HG02642 (cell line): ENCODE measurements around the gene ARHGAP25.
A peak's percentile ranks its signal among the peaks of the same experiment; 100 is the strongest.

ENCODE experiments used
- ATAC-seq: cut with Tn5 transposase; IDR thresholded peaks from one replicate; pipeline ENCODE4 v1.9.1; 2021; ENCODE audit warnings: mild to moderate bottlenecking; ENCODE audit not compliant: unreplicated experiment, poor library complexity

The ARHGAP25 gene

DNA sequence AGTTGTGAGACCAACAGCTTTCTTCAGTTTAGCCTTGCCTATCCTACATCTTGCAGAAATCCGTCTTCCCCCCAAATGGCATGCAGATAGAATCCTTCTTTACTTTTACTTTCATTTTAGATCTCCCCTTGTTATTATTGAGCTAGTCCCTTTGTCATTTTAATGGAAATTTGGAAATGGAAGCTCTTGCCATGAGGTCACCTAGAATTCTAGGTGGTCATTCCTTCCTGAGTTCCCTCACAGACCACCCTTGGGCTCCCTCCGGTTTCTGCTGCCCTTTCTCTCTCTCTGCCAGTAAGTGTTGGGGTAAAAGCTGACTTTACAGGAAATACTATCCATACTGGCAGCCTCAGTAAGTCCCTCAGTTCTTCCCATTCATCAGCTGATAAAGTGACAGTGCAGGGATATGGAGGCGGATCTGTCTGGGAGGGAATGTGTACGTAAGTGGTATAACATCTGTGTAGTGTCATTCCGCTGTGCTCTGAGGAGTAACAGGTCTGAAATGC is 30.2 kb downstream of the ARHGAP25 start:
- ATAC-seq, result no peak

DNA sequence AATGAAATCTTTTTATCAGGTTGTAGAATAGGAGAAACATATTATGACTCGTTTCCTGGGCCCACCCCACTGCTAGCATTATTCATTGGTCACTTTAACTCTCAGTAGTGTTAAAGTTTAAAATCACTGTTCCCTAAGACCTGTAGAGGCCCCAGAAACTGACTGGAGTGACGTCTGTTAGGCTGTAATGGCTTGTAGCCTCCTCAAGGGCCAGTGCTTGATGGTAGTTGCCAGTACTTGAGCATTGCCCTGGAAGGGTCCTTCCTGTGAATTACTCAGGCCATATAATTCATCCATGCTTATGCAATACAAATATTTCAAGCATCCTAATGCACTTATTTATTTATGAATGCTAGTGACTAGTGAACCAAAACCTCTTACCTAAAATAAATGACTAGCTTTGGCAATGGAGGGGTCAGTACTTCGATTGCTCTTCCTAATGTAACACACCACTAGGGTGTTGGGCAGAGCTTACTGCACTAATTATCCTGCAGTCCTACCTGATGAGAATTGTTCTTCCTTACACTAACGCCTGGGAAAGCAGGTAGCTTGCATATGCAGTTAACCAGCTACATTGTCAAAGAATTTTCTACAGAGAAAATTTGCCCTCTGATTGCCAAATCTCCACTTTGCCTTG is 31.2 kb downstream of the ARHGAP25 start:
- ATAC-seq, result peak; percentile 10

DNA sequence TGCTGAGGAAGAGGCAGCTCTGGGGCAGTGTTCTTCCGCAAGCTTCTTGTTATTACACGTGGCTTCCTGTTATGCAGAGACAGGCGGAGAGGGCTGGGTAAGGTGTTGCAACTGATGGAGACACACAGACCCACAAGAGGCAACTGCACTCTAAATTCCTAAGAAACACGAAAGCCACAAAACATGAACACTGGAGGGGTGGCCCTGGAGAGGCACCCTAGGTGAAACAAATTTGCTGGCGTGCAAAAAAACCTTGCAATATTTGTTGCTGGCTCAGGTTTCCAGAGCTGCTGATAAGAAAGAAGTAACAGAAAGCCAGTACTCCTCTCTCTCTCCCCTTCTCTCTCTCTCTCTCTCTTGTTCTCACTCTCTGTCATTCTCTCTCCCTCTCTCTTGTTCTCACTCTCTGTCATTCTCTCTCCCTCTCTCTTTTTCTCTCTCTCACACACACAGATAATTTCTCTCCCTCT is 31.8 kb downstream of the ARHGAP25 start:
- peak; percentile 40 for ATAC-seq

DNA sequence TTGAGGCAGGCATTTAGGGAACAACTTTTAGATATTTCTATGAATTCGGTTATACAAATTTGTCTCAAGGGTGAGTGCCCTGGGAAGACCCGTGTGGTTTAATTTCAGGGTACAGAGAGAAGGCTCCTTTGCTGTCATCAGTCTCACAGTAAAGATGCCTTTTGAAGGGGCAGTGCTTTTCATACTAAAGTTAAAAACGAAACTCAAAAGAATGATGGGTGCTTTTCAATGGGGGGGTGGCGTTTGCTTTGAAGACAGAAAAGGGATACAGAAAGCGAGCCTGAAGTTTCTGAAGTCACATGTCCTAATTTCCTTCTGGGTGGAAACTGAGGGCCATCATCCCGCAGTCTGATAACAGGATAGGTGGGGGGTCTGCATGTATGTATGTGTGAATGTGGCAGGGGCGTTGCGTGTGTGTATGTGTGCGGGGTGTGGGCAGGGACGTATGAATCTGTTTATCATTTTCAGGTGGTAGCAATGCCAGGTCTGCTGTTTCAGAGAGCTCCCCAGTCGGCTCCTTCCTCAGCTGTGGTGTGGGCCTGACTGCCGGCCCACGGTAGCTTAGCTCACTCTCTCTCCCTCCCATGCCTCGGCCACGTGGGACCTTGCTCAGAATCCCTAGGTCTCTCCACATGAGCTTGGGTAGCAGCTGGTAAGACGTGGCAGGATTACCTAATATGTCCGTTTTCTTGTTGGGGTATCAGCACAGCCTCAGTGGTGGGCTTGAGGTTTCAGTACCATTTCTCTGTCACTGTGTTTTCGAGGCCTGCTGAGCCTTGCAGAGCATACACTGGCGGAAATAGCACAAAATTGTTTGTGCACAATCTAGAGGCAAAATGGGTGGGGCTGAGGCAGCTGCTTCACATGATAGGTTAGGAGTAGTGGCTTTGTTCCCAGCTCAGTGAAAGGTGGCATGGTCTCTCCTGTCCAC is 32.7 kb downstream of the ARHGAP25 start:
- ATAC-seq, result peak; percentile 40

DNA sequence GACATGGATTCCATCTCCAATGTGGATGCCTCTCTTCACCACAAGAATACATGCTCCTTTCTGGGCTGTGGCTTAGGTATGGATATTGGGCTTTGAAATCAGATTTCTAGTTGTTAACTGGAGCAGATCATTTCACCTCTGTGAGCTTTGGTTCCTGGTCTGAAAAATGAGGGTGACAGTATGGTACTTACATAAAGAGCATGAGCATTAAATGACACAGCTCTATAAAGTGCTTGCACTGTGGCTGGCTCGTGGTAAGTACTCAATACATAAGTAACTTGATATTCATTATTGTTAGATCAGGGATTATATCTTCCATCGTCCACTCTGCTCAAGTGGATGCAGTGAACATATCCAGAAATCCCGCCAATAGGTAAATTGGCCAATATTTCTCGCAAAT is 33.4 kb downstream of the ARHGAP25 start:
- ATAC-seq, result no peak

DNA sequence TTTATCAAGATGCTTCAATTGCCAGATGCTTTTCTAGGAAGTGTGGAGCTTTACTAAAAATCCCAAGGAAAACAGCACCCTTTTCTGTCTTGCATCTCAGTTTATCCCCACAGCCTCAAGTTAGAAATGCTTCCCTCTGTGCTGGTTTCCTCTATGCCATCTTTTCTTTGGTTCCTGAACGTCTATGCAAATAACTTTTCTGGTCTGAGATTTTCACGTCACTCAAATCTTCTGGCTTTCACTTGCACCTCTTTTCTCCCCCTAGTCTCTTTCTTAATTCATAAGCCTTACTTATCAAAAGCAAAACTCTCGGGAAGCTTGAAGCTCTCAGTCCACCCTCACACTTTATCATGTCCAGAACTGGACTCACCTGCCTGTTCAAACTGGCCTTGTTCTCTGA is 33.9 kb downstream of the ARHGAP25 start:
- ATAC-seq, result no peak

DNA sequence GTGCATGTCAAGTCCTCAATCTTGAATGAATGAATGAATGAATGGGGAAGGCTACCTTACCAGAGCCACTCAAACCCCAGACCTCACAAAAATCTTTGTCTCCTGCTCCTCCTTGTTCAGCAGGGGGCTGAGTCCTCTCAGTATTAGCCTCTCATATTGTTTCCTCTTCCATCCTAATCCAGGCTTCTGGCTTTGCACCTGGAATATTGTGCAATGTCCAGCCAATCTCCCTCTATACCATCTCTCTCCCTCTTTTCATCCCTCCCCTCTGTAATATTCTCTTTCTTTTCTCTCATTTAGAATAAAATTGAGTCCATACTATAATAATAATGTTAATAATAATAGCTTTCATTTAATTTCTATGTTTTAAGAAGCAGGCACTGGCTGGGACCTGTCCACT is 34.3 kb downstream of the ARHGAP25 start:
- no peak for ATAC-seq

DNA sequence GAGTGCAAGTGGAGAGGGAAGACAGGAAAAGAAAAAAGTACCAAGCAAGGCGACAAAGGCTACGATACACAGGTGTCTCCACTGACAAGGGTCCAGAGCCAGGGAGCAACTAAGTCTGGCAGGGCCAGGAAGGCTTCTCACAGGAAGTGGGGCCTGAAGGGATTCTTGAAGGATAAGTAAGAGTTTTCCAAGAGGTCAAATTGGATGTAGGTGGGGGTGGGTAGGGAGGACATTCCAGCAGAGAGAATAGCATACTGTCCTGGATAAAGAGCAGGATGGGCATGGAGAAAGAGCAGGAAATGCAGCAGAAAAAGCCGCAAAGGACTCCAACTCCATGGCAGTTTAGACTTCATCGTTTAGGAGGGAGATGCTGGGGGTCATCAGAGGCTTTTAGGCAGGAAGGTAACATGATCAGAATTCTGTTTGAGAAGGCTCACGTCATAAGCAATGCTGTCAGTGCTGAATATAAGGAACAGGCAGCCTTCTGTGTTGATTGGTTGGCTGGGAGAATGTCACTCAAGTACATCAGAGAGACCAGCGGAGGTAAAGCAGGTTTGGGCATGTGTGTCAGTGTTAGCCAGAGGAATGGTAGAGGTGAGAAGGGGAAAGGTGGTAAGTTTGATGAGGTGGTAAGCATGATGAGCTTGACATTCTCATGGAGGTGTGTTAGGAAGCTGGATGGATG is 35.1 kb downstream of the ARHGAP25 start:
- ATAC-seq, result no peak

DNA sequence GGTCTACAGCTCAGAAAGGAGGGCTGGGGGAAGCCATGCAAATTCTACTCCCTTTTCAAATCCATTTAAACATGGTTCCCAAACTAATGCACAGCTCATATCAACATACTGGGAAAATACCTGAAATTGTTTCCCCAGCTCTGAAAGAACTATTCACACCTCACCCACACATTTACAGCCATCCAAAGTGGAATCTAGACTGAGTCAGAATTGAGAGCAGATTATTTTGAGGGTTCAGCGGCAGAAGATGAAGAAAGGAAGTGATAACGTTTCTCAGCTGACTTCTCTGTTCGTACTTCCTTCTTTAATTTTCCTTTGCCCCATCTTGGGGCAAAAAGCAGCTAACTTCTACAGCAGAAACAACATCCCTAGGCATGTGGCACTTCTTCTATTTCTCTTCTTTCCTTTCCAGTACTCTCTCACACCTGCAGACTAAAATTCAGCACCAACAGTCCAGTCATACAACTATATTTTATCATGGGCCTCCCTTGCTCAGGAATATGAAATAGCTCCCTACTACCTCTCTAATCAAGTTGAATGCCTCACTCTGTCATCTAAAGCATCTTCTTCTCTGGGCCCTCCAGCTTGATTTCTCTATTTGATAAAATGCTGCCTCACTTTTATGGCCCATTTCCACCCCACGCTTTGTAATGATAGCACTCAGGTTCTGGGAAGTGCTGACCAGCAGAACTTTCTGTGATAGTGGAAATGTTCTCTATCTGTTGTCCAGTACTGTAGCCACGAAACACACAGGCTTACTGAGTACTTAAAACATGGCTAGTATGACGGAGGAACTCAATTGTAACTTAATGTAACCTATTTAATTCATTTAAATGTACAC is 35.9 kb downstream of the ARHGAP25 start:
- ATAC-seq, result no peak

DNA sequence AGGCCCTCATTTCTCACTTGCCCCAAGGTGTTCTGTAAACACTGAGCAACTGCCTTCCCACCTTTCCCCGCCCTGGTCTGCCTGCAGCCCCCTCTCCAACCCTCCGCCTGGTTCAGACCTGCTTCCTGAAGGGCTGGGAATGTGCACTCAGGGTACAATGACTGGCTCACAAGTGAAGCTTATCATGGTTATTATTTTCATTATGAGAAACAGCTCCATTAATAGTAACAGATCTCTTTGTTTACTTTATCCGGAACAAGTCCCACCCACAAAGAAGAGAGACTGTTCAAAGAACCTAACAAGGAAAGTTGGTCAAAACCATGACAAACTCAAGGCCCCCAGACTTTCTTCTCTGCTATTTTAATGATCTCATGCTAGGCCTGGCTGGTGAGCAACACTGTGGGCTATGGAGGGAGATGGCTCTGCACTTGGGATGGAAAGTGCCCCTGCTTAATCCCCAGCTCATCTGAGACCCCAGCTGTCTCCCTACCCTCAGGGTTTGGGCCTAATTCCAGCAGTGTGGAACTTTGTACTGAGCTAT is 36.7 kb downstream of the ARHGAP25 start:
- no peak for ATAC-seq

DNA sequence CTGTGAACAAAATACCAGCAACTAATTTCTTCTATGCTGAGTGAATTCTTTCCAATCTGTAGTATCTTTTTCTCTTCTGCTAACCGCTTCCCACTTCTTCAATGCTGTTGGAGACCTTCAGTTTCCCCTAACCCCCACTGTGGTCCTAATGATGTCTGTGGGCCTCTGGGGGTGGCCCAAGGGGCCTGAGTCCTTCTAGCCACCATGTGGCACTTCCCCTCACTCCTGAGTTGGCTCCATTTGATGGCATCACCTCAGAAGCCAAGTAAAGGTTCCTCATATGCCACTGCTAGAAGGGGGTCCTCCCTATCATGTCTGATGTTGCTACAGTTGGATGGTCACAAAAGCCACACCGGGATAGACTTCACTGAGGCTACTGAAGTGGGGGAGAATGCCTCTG is 37.5 kb downstream of the ARHGAP25 start:
- ATAC-seq, result no peak

DNA sequence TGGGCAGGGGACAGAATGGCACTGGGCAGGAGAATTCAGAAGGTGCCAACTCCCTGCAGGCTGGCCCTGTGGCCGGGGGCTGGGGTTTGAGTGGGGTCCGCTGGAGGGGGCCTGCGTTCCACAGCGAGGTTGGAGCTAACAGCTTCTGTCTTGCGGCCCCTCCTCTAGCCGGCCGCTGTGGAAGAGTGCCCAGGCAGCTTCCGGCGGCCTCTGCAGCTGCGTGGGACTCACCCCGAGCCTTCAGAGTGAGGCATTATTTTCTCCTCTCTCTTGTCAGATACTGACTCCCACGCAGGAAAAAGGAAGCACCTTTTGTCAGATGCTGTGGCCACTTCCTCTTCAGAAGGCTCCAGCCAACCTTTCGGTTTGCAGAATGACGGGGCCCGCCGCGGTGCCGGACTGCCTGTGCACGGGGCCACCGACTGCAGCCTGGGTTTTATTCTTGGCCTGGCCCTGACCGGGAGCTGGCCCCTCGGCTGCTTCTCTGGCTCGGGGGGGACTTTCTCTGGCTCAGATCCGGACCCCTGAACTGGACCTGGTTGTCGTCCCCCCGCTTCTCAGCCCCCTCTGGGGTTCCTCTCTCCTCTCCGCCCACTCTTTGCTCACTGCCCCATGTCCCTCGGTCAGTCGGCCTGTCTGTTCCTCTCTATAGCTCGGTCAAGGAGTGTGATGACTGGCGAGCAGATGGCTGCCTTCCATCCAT is 40.1 kb downstream of the ARHGAP25 start:
- ATAC-seq, result peak; percentile 96

DNA sequence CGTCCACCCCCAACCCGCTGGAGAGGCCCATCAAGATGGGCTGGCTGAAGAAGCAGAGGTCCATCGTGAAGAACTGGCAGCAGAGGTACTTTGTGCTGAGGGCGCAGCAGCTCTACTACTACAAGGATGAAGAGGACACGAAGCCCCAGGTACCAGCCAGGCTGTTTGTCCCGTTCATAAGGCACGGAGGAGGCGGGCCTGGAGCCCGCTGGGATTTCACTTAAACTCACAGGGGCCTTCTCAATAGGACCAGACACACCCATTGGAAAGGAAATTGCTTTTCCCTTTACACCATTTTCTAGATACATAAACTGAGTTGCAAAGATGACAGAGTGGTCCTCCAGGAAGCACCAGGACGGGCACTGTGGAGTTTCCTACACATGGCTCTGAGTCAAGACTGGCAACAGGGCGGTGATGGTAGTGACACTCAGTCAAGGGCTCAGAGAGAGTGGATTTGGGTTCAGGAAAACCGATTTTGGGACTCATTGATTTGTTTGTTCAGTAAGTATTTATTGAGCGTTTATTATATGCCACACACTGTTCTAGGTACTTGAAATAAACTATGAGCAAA is 40.7 kb downstream of the ARHGAP25 start:
- no peak for ATAC-seq

DNA sequence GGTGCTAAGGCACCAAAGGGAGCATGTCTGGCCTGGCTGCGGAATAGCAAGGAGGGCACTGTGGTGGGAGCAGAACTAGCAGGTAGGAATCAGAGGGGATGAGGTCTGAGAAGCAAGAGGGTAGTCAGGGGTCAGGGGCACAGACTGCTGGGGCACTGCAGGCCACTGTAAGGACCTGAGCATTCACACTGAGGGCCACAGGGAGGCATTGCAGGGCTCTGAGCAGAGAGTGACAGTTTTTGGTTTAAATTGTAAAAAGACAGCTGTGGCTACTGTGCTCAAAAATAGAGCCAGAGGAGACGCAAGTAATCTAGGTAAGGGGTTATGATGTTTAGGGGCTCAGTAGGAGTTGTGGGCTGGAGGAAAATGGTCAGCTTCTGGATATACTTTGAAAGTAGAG is 41.5 kb downstream of the ARHGAP25 start:
- ATAC-seq, result no peak

DNA sequence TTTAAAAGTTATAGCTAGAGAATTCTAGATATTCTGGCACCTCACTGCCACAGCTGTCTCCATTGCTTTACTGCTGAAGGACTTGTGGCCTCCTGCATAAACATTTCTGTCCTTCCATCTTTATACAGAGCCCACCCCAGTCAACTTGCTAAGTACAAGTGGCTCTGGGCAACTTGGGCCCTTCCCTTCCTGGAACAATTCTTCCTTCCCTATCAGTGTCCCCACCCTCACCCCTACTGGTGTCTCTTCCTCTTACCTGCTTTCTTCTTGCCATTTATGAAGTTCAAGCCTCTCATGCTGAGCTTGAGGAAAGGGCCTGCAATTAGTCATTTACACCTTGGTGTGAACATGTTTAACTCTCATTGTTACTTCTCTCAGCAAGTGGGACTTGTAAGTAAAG is 45.0 kb downstream of the ARHGAP25 start:
- no peak for ATAC-seq

DNA sequence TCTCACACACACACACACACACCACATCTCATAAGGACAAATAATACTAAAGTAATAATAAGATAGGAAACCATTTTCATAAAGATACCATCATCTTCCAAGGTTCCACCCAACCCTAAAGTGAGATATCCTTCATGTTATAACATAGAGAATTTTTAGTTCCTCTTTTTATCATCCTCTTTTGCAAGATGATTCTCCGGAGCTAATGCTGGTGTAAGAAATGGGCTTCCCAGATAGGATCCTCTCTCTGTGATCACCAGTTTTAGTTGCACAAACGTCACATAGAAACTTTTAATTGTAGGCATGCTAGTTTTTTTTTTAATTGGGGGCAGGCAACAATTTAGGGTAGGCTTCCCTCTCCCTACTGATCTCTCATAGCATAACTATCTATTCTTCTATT is 49.6 kb downstream of the ARHGAP25 start:
- ATAC-seq, result no peak

DNA sequence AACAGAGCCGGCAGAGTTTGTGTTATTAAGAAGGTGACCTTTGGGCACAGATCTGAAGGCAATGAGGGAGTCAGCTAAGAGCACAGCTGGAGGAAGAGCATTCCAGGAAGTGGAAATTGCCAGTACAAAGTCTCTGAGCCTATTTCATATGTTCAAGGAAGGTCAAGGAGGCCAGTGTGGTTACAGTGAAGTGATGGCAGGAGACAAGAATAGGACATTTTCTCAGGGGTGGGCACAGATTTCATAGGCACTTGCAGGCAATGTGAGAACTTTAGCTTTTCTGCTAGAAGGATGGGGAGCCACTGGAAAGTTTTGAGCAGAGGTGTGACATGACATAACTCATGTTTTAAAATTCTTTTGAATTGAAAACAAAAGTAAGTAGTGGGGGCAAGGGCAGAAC is 50.3 kb downstream of the ARHGAP25 start:
- no peak for ATAC-seq

DNA sequence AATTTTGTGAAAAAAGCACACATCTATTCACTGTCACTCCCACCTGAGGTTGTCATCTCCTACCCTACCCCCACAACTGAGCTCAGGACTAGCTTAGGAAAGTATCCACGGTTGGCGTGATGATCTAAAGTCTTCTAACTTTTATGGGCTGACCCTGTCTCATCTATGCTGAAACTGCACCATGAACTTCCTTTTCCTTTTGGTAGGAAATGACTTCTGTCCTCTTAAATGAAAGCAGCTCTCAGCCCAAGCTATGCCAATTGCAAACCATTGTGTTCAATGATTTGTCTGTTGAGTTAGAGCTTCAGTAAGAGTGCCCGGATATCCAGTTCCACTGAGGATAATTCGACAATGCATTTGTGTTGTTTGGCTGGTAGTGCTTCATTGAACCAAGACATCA is 52.7 kb downstream of the ARHGAP25 start:
- no peak for ATAC-seq

DNA sequence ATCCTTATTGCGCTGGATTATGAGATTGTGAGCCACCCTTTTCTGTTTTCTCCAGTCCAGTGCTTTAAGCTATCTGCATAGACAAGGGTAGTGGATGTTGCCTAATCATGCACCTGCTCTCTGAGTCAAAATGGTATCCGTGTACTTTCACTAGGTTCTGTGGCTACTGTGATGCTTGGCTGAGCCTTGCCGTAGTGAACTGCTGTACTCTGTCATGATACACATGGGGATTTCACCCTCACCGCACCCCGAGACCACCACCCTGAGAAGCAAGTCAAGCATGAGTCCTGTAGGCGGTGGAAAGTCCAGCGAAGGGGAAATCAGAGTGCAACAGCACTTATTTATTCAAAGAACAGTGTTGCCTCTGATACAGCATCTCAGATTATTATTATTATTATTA is 55.0 kb downstream of the ARHGAP25 start:
- peak; percentile 99 for ATAC-seq
